Measurements from ENCODE around the gene RBM17.

RBM17 gene

DNA sequence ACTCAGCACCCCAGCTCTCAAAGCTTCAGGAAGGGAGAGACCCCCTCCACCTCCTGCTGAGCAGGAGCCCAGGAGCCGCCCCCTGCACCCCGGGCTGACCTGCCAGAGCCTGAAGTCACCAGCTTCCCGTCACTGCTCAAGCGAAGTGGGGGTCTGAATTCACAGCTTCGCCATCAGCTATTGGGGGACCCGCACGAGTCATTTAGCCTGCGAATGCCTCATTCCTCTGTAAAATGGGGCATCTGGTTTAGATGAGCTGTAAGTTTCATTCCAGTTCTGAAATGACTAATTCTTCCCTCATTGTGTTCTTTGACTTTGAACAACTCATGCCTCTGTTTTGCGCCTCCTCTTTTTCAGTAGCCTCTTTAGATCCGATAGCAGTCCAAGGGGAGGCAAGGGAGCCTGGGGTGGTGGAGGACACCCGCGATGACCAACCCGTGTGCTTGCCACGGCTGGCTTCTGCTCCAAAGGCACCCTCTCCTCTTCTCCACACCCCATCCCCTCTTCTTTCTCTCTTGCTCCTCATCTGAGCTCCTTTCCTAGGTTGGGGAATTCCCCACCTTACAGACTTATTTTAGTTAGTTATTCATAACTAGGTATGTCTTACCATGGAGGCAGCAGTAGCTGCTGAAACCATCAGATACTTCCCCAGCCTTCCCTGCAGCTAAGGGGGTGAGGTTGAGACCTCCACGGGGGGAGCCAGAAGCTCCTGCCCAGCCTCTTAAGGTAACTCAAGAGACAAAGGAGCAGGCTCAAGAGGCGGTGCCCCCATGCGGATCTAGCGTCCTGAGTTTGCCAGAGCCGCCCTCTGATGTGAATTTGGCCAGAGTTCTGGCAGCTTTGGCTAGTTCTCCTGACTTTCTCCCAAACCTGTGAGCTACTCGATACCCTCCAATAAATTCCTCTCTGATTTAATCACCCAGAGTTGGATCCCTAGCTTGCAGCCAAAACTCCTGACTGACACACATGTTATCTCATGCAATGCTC is 47.7 kb downstream of the RBM17 start:
- H3K23ac ChIP-seq (ENCODE audit: low read depth, low read length, poor library complexity), result no peak overlapping the region

GRCh38 chr10:6138456-6138855 is 49.6 kb downstream of the RBM17 start:
- Histone ChIP-seq H2BK120ac (ENCODE audit: low read depth, low read length) (no peak overlapping the region), H3K4me2 (ENCODE audit: insufficient read depth, low read length, poor library complexity, severe bottlenecking) (no peak overlapping the region), H4K91ac (ENCODE audit: low read depth, low read length, poor library complexity) (no peak overlapping the region), H3K18ac (ENCODE audit: low read length) (no peak overlapping the region), H3K27me3 (ENCODE audit: control insufficient read depth in 3 of 3, insufficient read depth in 3 of 3, low read depth in 1 of 3, low read length in 3 of 3) (peaks cover 0 to 31% (median 0%) of the 10 kb centered on the region in 3 experiments), H3K9me3 (replicated peaks in 1 of 2; ENCODE audit: control insufficient read depth in 2 of 2, insufficient read depth in 1 of 2, low read depth in 1 of 2, low read length in 2 of 2) (no peaks in the 10 kb centered on the region), H3K36me3 (replicated peaks in 1 of 2; ENCODE audit: control insufficient read depth in 2 of 2, insufficient read depth in 2 of 2, low read length in 2 of 2) (no peaks in the 10 kb centered on the region), H2BK15ac (ENCODE audit: low read length) (no peak overlapping the region), H3K9ac (ENCODE audit: low read depth, low read length, poor library complexity) (no peak overlapping the region), H3K4me3 (ENCODE audit: low read length in 2 of 2) (no peak overlapping the region), H4K8ac (ENCODE audit: low read depth, low read length) (no peak overlapping the region), H3K4ac (ENCODE audit: low read length) (no peak overlapping the region), H3K4me1 (ENCODE audit: control insufficient read depth in 2 of 2, insufficient read depth in 1 of 2, low read depth in 1 of 2, low read length in 2 of 2) (peaks cover 0 to 38% of the 10 kb centered on the region in 2 donors), H2AFZ (ENCODE audit: low read length) (no peak overlapping the region), H3K23ac (ENCODE audit: low read depth, low read length, poor library complexity) (no peak overlapping the region), H3K27ac (replicated peaks; ENCODE audit: low read length) (no peak overlapping the region), H2AK5ac (ENCODE audit: low read depth, low read length) (no peak overlapping the region), H3K79me1 (ENCODE audit: low read depth, low read length) (no peaks in the 10 kb centered on the region), H3K14ac (ENCODE audit: low read length) (no peak overlapping the region), H2BK5ac (ENCODE audit: low read length) (no peak overlapping the region), H2BK12ac (ENCODE audit: low read length) (no peak overlapping the region)
- no CpG with 5 or more reads among the region's 11 CpGs for WGBS, 2 donors (ENCODE audit: extremely low coverage in 2 of 2, insufficient read length in 2 of 2, insufficient replicate concordance in 1 of 2)
- DNase-seq (ENCODE audit: low spot score), result no peak

More for the DNA sequence above, 47.7 kb downstream of the RBM17 start:
- Histone ChIP-seq H2AK5ac (ENCODE audit: low read depth, low read length) (no peak overlapping the region), H3K4me2 (ENCODE audit: insufficient read depth, low read length, poor library complexity, severe bottlenecking) (no peak overlapping the region), H4K91ac (ENCODE audit: low read depth, low read length, poor library complexity) (no peak overlapping the region), H2BK120ac (ENCODE audit: low read depth, low read length) (peak overlapping the region; percentile 19), H2BK5ac (ENCODE audit: low read length) (no peak overlapping the region), H3K18ac (ENCODE audit: low read length) (peak overlapping the region; percentile 25), H3K27me3 (ENCODE audit: control insufficient read depth in 3 of 3, insufficient read depth in 3 of 3, low read depth in 1 of 3, low read length in 3 of 3) (peaks cover 0 to 32% (median 0%) of the 10 kb centered on the region in 3 experiments), H3K14ac (ENCODE audit: low read length) (no peak overlapping the region), H2BK12ac (ENCODE audit: low read length) (no peak overlapping the region), H3K27ac (replicated peaks; ENCODE audit: low read length) (no peak overlapping the region), H3K4me3 (ENCODE audit: low read length in 2 of 2) (no peak overlapping the region), H4K8ac (ENCODE audit: low read depth, low read length) (no peak overlapping the region), H3K9ac (ENCODE audit: low read depth, low read length, poor library complexity) (no peak overlapping the region), H3K4ac (ENCODE audit: low read length) (no peak overlapping the region), H3K9me3 (replicated peaks in 1 of 2; ENCODE audit: control insufficient read depth in 2 of 2, insufficient read depth in 1 of 2, low read depth in 1 of 2, low read length in 2 of 2) (no peaks in the 10 kb centered on the region), H2AFZ (ENCODE audit: low read length) (no peak overlapping the region), H3K36me3 (replicated peaks in 1 of 2; ENCODE audit: control insufficient read depth in 2 of 2, insufficient read depth in 2 of 2, low read length in 2 of 2) (no peaks in the 10 kb centered on the region), H2BK15ac (ENCODE audit: low read length) (peak overlapping the region; percentile 35), H3K4me1 (ENCODE audit: control insufficient read depth in 2 of 2, insufficient read depth in 1 of 2, low read depth in 1 of 2, low read length in 2 of 2) (peaks cover 0 to 27% of the 10 kb centered on the region in 2 donors), H3K79me1 (ENCODE audit: low read depth, low read length) (no peaks in the 10 kb centered on the region)
- no peak for DNase-seq (ENCODE audit: low spot score)
- no CpG with 5 or more reads among the region's 20 CpGs for WGBS, 2 donors (ENCODE audit: extremely low coverage in 2 of 2, insufficient read length in 2 of 2, insufficient replicate concordance in 1 of 2)

GRCh38 chr10:6139470-6139869 is 50.6 kb downstream of the RBM17 start:
- H3K4ac ChIP-seq (ENCODE audit: low read length), result no peak overlapping the region
- WGBS, 2 donors (ENCODE audit: extremely low coverage in 2 of 2, insufficient read length in 2 of 2, insufficient replicate concordance in 1 of 2), result no CpG with 5 or more reads among the region's 11 CpGs
- no peak overlapping the region for H3K27ac ChIP-seq (replicated peaks; ENCODE audit: low read length)
- no peak overlapping the region for H3K9ac ChIP-seq (ENCODE audit: low read depth, low read length, poor library complexity)
- H3K36me3 ChIP-seq (replicated peaks in 1 of 2; ENCODE audit: control insufficient read depth in 2 of 2, insufficient read depth in 2 of 2, low read length in 2 of 2), result no peaks in the 10 kb centered on the region
- no peak overlapping the region for H2BK12ac ChIP-seq (ENCODE audit: low read length)
- no peaks in the 10 kb centered on the region for H3K9me3 ChIP-seq (replicated peaks in 1 of 2; ENCODE audit: control insufficient read depth in 2 of 2, insufficient read depth in 1 of 2, low read depth in 1 of 2, low read length in 2 of 2)
- no peak overlapping the region for H2AFZ ChIP-seq (ENCODE audit: low read length)
- H3K14ac ChIP-seq (ENCODE audit: low read length), result no peak overlapping the region
- peaks cover 0 to 37% of the 10 kb centered on the region in 2 donors for H3K4me1 ChIP-seq (ENCODE audit: control insufficient read depth in 2 of 2, insufficient read depth in 1 of 2, low read depth in 1 of 2, low read length in 2 of 2)
- no peak overlapping the region for H2BK15ac ChIP-seq (ENCODE audit: low read length)
- no peak overlapping the region for H3K23ac ChIP-seq (ENCODE audit: low read depth, low read length, poor library complexity)
- H2BK5ac ChIP-seq (ENCODE audit: low read length), result no peak overlapping the region
- H4K8ac ChIP-seq (ENCODE audit: low read depth, low read length), result no peak overlapping the region
- H3K4me2 ChIP-seq (ENCODE audit: insufficient read depth, low read length, poor library complexity, severe bottlenecking), result no peak overlapping the region
- no peak overlapping the region for H3K4me3 ChIP-seq (ENCODE audit: low read length in 2 of 2)
- H2AK5ac ChIP-seq (ENCODE audit: low read depth, low read length), result no peak overlapping the region
- H3K18ac ChIP-seq (ENCODE audit: low read length), result no peak overlapping the region
- no peaks in the 10 kb centered on the region for H3K79me1 ChIP-seq (ENCODE audit: low read depth, low read length)
- DNase-seq (ENCODE audit: low spot score), result no peak
- H3K27me3 ChIP-seq (ENCODE audit: control insufficient read depth in 3 of 3, insufficient read depth in 3 of 3, low read depth in 1 of 3, low read length in 3 of 3), result peaks cover 0 to 22% (median 0%) of the 10 kb centered on the region in 3 experiments
- no peak overlapping the region for H4K91ac ChIP-seq (ENCODE audit: low read depth, low read length, poor library complexity)
- no peak overlapping the region for H2BK120ac ChIP-seq (ENCODE audit: low read depth, low read length)

GRCh38 chr10:6140141-6140841 is 51.5 kb downstream of the RBM17 start:
- Histone ChIP-seq H2BK15ac (ENCODE audit: low read length) (peak overlapping the region; percentile 94), H3K4ac (ENCODE audit: low read length) (no peak overlapping the region), H3K4me2 (ENCODE audit: insufficient read depth, low read length, poor library complexity, severe bottlenecking) (no peak overlapping the region), H4K8ac (ENCODE audit: low read depth, low read length) (peak overlapping the region; percentile 49), H3K23ac (ENCODE audit: low read depth, low read length, poor library complexity) (no peak overlapping the region), H2BK5ac (ENCODE audit: low read length) (no peak overlapping the region), H3K27me3 (ENCODE audit: control insufficient read depth in 3 of 3, insufficient read depth in 3 of 3, low read depth in 1 of 3, low read length in 3 of 3) (peaks cover 0 to 21% (median 0%) of the 10 kb centered on the region in 3 experiments), H3K4me3 (ENCODE audit: low read length in 2 of 2) (peak overlapping the region in 1 of 2 donors; percentile 5), H2BK12ac (ENCODE audit: low read length) (peak overlapping the region; percentile 80), H3K9ac (ENCODE audit: low read depth, low read length, poor library complexity) (no peak overlapping the region), H3K4me1 (ENCODE audit: control insufficient read depth in 2 of 2, insufficient read depth in 1 of 2, low read depth in 1 of 2, low read length in 2 of 2) (peaks cover 0 to 35% of the 10 kb centered on the region in 2 donors), H2AK5ac (ENCODE audit: low read depth, low read length) (peak overlapping the region; percentile 89), H3K79me1 (ENCODE audit: low read depth, low read length) (no peaks in the 10 kb centered on the region), H4K91ac (ENCODE audit: low read depth, low read length, poor library complexity) (no peak overlapping the region), H3K27ac (replicated peaks; ENCODE audit: low read length) (no peak overlapping the region), H3K36me3 (replicated peaks in 1 of 2; ENCODE audit: control insufficient read depth in 2 of 2, insufficient read depth in 2 of 2, low read length in 2 of 2) (no peaks in the 10 kb centered on the region), H3K14ac (ENCODE audit: low read length) (no peak overlapping the region), H3K18ac (ENCODE audit: low read length) (peak overlapping the region; percentile 89), H2AFZ (ENCODE audit: low read length) (peak overlapping the region; percentile 52), H3K9me3 (replicated peaks in 1 of 2; ENCODE audit: control insufficient read depth in 2 of 2, insufficient read depth in 1 of 2, low read depth in 1 of 2, low read length in 2 of 2) (no peaks in the 10 kb centered on the region), H2BK120ac (ENCODE audit: low read depth, low read length) (no peak overlapping the region)
- no CpG with 5 or more reads among the region's 28 CpGs for WGBS, 2 donors (ENCODE audit: extremely low coverage in 2 of 2, insufficient read length in 2 of 2, insufficient replicate concordance in 1 of 2)
- no peak for DNase-seq (ENCODE audit: low spot score)

Data from neuronal stem cell (in vitro differentiated cells).